RWPE2 (cell line): ENCODE results near the gene PARVG.

Source experiments
- ATAC-seq: fragments of 200-7000 bp; cut with Tn5 transposase; 3 replicates; pipeline ENCODE4 v1.9.1; 2021; ENCODE audit warnings: low read depth
- DNase-seq: peaks from one replicate; pipeline ENCODE4 v3.0.0-alpha.2; 2020; ENCODE audit warnings: low spot score
- H3K27ac ChIP-seq: fragments of 450-650 bp; 2 replicates; pipeline ENCODE4 v1.5.1; 2017; ENCODE audit warnings: mild to moderate bottlenecking; ENCODE audit not compliant: poor library complexity, severe bottlenecking
- H3K27me3 ChIP-seq: fragments of 250-450 bp; sonication (Bioruptor Pico); 2 replicates; pipeline ENCODE4 v1.5.1; 2021; ENCODE audit warnings: mild to moderate bottlenecking, moderate library complexity; ENCODE audit not compliant: insufficient read depth, poor library complexity, severe bottlenecking
- H3K36me3 ChIP-seq: fragments of 250-450 bp; sonication (Bioruptor Pico); 2 replicates; pipeline ENCODE4 v1.5.1; 2020; ENCODE audit warnings: low read depth, mild to moderate bottlenecking, moderate library complexity
- H3K4me1 ChIP-seq: fragments of 250-450 bp; sonication (Bioruptor Pico); 2 replicates; pipeline ENCODE4 v1.5.1; 2021; ENCODE audit warnings: mild to moderate bottlenecking, moderate library complexity; ENCODE audit not compliant: insufficient read depth, poor library complexity, severe bottlenecking
- H3K4me3 ChIP-seq: fragments of 250-450 bp; sonication (Bioruptor Pico); 2 replicates; pipeline ENCODE4 v1.5.1; 2021; ENCODE audit warnings: mild to moderate bottlenecking, moderate library complexity; ENCODE audit not compliant: severe bottlenecking
- H3K9me3 ChIP-seq: fragments of 250-450 bp; sonication (Bioruptor Pico); 2 replicates; pipeline ENCODE4 v1.5.1; 2021; ENCODE audit warnings: mild to moderate bottlenecking, moderate library complexity; ENCODE audit not compliant: severe bottlenecking
- TF ChIP-seq, protein P1 (sequence below): fragments of 450-650 bp; IDR thresholded peaks from one replicate; pipeline ENCODE4 v1.5.1; 2017; ENCODE audit warnings: mild to moderate bottlenecking, moderate library complexity; ENCODE audit not compliant: poor library complexity, severe bottlenecking

Gene PARVG

DNA sequence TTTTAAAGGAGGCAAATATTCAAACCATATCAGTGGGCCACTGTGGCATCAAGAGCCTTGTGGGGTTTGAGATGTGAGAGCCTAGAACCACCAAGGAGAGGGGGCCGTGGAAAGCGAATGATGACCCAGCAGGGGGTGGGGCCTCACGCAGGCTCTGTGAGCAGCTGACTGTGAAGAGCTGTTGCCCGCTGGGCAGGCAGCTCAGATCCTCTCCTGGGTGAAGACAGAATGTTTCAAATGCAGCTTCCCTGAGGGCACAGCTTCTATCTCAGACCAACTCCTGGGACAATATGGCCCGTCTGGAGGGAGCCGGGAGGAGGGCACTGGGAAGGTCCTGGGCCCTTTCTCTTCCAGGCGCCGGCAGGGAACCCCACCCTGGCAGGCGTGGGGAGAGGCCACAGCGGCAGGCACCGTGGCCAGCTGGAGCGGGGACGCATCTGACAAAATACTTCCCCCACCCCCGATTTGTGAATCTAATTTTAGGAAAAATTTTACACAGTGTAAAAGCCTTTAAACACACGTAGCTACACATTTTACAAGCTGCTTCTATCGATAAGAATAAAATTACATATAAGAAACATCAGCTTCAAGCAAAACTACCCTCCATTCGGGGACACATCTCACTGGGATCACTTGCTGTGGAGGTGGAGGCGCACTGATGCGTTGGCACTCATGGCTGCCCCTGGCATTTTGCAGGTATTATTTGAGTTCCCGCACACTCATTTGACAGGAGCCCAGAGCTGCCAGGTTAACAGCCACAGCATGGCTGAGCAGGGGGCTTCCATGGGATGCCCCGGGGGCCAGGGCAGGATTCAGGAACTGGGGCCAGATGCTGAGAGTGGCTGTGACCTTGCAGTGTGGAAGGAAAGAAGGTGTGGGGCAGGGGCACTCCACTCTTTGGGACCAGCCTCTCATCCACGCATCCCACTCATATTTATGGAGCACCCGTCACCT is 40.3 kb downstream of the PARVG start:
- H3K4me1 ChIP-seq, result no peaks in the 10 kb centered on the region

DNA sequence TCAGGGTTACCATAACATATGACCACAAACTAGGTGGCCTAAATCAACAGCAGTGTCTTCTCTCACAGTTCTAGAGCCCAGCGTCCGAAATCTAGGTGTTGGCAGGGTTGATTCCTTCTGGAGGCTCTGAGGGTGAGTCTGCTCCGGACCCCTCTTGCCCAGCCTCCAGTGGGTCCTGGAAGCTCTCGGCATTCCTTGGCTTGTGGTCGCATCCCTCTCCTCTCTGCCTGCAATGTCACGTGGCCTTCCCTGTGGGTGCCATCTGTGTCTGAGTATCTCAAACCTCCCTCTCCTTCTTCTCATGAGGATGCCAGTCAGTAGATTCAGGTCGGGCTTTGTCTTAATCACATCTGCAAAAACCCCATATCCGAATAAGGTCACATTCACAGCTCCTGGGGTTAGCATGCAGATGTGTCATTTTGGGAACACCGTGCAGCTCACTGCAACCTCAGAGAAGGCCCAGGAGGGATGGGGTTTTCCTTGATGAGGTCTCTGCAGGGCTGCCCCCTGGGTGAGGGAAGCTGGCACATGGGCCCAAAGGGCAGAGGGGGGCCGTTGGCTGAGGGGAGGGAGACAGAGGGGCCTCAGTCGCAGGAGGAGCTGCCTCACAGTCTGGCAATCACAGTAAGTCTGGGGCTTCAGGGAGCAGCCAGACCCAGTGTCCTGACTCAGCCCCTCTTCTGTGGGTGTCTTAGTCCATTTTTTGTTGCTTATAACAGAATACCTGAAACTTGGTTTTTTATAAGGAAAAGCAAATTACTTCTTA is 41.2 kb downstream of the PARVG start:
- ATAC-seq (no peak), DNase-seq (no peak)
- no peaks in the 10 kb centered on the region for H3K36me3 ChIP-seq
- H3K27me3 ChIP-seq, result no peaks in the 10 kb centered on the region
- no peak overlapping the region for H3K4me3 ChIP-seq
- TF ChIP-seq, protein P1, sequence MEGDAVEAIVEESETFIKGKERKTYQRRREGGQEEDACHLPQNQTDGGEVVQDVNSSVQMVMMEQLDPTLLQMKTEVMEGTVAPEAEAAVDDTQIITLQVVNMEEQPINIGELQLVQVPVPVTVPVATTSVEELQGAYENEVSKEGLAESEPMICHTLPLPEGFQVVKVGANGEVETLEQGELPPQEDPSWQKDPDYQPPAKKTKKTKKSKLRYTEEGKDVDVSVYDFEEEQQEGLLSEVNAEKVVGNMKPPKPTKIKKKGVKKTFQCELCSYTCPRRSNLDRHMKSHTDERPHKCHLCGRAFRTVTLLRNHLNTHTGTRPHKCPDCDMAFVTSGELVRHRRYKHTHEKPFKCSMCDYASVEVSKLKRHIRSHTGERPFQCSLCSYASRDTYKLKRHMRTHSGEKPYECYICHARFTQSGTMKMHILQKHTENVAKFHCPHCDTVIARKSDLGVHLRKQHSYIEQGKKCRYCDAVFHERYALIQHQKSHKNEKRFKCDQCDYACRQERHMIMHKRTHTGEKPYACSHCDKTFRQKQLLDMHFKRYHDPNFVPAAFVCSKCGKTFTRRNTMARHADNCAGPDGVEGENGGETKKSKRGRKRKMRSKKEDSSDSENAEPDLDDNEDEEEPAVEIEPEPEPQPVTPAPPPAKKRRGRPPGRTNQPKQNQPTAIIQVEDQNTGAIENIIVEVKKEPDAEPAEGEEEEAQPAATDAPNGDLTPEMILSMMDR, result no peak
- no peaks in the 10 kb centered on the region for H3K4me1 ChIP-seq
- H3K27ac ChIP-seq, result no peak overlapping the region
- H3K9me3 ChIP-seq, result no peaks in the 10 kb centered on the region

More for the DNA sequence above, 40.3 kb downstream of the PARVG start:
- Histone ChIP-seq H3K27ac (no peak overlapping the region), H3K4me3 (no peak overlapping the region), H3K27me3 (no peaks in the 10 kb centered on the region), H3K36me3 (no peaks in the 10 kb centered on the region), H3K9me3 (no peaks in the 10 kb centered on the region)
- ATAC-seq, result no peak
- DNase-seq, result no peak
- TF ChIP-seq, protein P1, result no peak

DNA sequence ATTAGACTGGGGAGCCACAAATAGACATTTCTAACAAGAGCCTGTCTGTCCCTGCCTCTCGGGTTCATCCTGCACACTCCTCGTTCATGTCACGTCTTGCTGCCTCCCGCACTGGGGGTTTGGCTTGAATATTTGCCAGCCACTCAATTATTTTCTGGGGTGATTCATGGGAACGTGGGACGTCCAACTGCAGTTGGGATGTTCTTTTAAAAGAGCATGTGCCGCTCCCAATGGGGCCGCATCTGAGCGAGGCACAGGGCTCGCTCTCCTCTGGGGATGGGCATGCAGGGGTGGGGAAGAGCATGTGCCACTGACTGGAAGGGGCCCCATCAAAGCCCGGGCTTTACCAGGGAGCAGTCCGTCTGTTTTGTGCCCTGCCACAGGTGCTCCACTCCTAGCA is 43.4 kb downstream of the PARVG start:
- H3K4me3 ChIP-seq, result no peak overlapping the region
- no peaks in the 10 kb centered on the region for H3K9me3 ChIP-seq
- H3K27me3 ChIP-seq, result no peaks in the 10 kb centered on the region
- H3K36me3 ChIP-seq, result no peaks in the 10 kb centered on the region
- no peak overlapping the region for H3K27ac ChIP-seq
- ATAC-seq (peak; percentile 72), DNase-seq (no peak)
- no peaks in the 10 kb centered on the region for H3K4me1 ChIP-seq
- TF ChIP-seq, protein P1, result no peak

DNA sequence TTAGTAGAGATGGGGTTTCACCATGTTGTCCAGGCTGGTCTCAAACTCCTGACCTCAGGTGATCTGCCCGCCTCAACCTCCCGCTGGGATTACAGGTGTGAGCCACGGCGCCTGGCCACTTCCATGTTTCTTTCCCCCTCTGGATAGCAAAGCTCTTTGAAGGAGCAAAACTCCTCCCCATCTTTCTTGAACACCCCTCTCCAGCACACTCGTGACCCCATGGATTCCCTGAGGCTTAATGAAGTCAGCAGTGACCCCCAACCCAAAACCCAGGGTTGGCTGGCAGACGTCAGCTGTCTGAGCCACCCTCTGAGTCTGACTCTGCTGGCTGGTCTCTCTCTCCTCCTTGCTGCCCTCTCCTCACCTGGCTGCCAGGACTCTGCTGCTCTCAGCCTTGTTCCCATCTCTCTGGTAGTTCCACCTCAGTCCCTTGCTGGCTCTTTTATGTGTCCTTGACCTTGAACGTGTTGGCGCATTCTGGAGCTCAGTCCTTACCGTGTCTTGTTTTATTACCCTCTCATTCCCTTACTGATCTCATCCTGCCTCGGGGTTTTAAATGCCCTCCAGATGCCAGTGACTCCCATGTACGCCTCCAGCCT is 44.5 kb downstream of the PARVG start:
- DNase-seq (no peak), ATAC-seq (no peak)
- Histone ChIP-seq H3K9me3 (no peaks in the 10 kb centered on the region), H3K4me1 (no peaks in the 10 kb centered on the region), H3K27me3 (no peaks in the 10 kb centered on the region), H3K4me3 (no peak overlapping the region), H3K27ac (no peak overlapping the region), H3K36me3 (no peaks in the 10 kb centered on the region)
- TF ChIP-seq, protein P1, result no peak
